NB4 (cell line): ENCODE results near the gene CUX1.
A peak's percentile ranks its signal among the peaks of the same experiment; 100 is the strongest.

Experiments used
- CTCF ChIP-seq: IDR thresholded peaks from one replicate; pipeline ENCODE4 v1.5.1; 2012; ENCODE audit warnings: low read depth, low read length
- POLR2A ChIP-seq: IDR thresholded peaks from 2 replicates; pipeline ENCODE4 v1.6.1; 2011; ENCODE audit warnings: mild to moderate bottlenecking; ENCODE audit not compliant: insufficient read length; ENCODE audit errors: extremely low read depth

- TF ChIP-seq CTCF (peak; percentile 26), POLR2A (no peak)
Observed at GRCh38 chr7:101816595-101817470, 593 bp upstream of the CUX1 start.
